GM12864 (cell line): Measurements from ENCODE around the gene XDH.

Experiments
- DNase-seq: peaks from one replicate; pipeline ENCODE4 v3.0.0-alpha.2; 2011; ENCODE audit warnings: low read depth
- H3K4me3 ChIP-seq: 2 replicates; pipeline ENCODE4 v1.5.1; 2011; ENCODE audit warnings: mild to moderate bottlenecking, low read depth, low read length, control low read depth
- CTCF ChIP-seq: IDR thresholded peaks from 2 replicates; pipeline ENCODE4 v1.5.1; 2011; ENCODE audit warnings: low read depth, mild to moderate bottlenecking, moderate library complexity, low read length, control low read depth, inconsistent platforms; ENCODE audit errors: missing control alignments

The XDH gene

GRCh38 chr2:31363956-31364750, 50.4 kb downstream of the XDH start:
- no peak for DNase-seq

GRCh38 chr2:31362581-31362980, 52.0 kb downstream of the XDH start:
- TF ChIP-seq CTCF: no peak
- H3K4me3 ChIP-seq: no peak overlapping the region
- DNase-seq: no peak

More at GRCh38 chr2:31363956-31364750, 50.4 kb downstream of the XDH start:
- TF ChIP-seq CTCF: no peak
- no peak overlapping the region for H3K4me3 ChIP-seq

- DNase-seq: no peak
- no peak overlapping the region for H3K4me3 ChIP-seq
- no peak for TF ChIP-seq CTCF
Observed at GRCh38 chr2:31359229-31359628, 55.3 kb downstream of the XDH start.

GRCh38 chr2:31354837-31355236, 59.7 kb downstream of the XDH start:
- no peak overlapping the region for H3K4me3 ChIP-seq
- no peak for DNase-seq
- TF ChIP-seq CTCF: peak; percentile 43

GRCh38 chr2:31353179-31353578, 61.4 kb downstream of the XDH start:
- no peak overlapping the region for H3K4me3 ChIP-seq
- TF ChIP-seq CTCF: no peak
- no peak for DNase-seq

- no peak for DNase-seq
- no peak overlapping the region for H3K4me3 ChIP-seq
- no peak for TF ChIP-seq CTCF
Observed at GRCh38 chr2:31349684-31350083, 64.9 kb downstream of the XDH start.

- no peak for DNase-seq
- no peak overlapping the region for H3K4me3 ChIP-seq
- TF ChIP-seq CTCF: no peak
Observed at GRCh38 chr2:31349160-31349559, 65.4 kb downstream of the XDH start.
